HG02759 (cell line): Measurements from ENCODE around the gene SLC6A20.
"Not testable (repeated sequence)": the region's sequence is repeated elsewhere in the genome, so short reads cannot be mapped to it uniquely, and the experiment has no call there.

Experiments used
- ATAC-seq: cut with Tn5 transposase; IDR thresholded peaks from one replicate; pipeline ENCODE4 v1.9.1; 2021; ENCODE audit warnings: mild to moderate bottlenecking, moderate library complexity; ENCODE audit not compliant: unreplicated experiment

SLC6A20 gene

DNA sequence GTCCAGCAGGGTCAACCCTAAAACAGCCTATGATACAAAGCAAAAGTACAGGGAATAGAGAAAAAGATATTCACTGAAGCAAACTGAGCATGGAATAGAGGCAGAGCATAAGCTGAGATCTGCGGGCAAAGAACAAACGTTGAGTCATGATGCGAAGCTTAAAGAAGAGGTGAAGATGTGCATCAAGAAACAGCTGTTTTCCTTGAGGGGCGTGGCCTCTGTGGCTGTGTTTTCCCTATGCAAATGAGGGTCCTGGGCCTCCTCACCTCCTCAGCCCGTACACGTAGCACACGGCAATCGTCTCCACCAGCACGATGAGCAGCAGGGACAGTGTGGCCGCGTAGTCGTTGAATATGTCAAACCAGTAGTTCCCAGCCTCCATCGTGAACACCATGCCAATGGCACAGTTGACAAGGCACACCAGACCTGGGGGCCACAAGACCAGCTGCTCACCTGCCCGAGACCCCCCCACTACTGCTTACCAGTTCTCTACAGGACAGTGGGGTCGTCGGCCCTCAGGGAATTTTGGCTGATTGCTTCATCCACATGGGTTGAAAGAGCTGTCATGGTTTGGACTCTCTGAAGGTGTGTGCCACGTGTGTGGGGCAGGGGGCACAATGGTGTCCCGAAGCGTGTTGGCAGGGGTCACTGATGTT is 33.6 kb downstream of the SLC6A20 start:
- ATAC-seq = no peak

GRCh38 chr3:45761831-45762230 is 34.5 kb downstream of the SLC6A20 start:
- ATAC-seq = no peak

DNA sequence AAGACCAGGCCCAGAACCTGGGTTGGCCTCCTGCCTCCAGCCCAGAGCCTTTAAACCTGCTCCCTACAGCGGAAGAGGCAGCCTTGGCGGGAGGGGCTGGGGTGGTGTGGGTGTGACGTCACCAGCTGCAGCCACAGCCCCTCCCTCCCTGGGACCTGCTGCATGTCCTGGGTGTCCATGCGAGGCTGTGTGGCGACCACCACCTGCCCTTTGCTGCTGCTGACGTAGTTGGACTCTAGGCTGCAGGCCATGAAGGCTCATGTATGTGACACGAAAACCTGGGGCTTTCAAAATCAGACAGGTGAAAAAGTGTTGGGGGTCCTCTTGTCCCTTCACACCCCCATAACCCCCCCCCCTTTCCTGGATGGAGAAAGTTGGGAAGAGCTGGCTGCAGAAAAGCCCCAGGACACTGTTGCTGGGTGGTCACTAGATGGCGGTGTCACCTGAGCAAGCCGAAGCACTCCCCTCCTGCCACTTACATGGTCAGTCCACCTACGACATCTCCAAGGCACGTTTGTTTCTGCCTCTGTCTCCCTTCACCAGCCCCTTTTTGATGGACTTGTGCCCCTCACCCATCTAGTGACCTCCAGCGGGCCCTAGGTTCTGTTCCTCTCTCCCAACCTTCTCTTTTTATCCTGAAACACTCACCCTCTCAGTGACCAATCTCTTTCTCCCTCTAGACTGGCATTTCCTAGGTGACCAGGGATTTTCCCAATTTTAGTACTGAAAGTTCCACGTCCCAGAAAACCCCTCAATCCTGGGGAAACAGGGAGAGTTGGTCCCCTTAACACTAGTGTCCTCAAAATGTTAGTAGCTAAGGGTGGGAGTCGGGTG is 35.2 kb downstream of the SLC6A20 start:
- no peak for ATAC-seq

GRCh38 chr3:45759851-45760250 is 36.5 kb downstream of the SLC6A20 start:
- no peak for ATAC-seq

GRCh38 chr3:45758871-45759270 is 37.5 kb downstream of the SLC6A20 start:
- no peak for ATAC-seq

- not testable (repeated sequence) for ATAC-seq
Observed at GRCh38 chr3:45757141-45757540, 39.2 kb downstream of the SLC6A20 start.

DNA sequence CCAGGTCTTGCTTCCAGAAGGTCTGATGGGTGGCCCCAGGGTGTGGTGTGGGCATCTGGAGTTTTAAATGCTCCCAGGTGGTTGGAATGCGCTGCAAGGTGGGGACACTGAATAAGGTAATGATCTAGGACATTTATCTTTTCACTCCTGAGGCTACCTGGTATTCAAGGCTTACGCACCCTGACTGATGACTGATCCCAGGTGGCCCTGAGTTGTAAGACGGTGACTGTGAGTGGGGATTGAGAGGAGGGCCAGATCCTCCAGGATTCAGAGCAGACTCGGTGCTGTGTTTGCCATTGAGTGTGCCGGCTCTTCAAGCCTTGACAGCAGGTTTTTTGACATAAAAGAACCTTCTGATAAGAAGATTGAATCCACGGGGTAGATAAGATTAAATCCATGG is 40.3 kb downstream of the SLC6A20 start:
- no peak for ATAC-seq

- ATAC-seq = no peak
Observed at GRCh38 chr3:45754461-45754860, 41.9 kb downstream of the SLC6A20 start.

DNA sequence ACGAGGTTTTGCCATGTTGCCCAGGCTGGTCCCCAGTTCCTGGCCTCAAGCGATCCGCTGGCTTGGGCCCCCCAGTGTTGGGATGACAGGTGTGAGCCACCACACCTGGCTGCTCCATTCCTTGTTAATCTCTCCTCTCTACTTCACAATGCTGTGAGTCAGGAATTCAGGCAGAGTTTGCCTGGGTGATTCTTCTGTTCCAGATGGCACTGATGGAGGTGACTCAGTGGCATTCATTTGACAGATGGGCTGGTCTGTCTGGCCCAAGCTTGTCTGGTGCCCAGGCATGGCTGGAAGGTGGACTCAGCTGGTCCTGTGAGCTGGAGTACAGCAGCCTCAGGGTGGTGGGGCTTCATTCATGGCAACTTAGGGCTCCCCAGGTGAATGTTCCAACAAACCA is 43.2 kb downstream of the SLC6A20 start:
- no peak for ATAC-seq

GRCh38 chr3:45751537-45752242 is 44.6 kb downstream of the SLC6A20 start:
- ATAC-seq = no peak

DNA sequence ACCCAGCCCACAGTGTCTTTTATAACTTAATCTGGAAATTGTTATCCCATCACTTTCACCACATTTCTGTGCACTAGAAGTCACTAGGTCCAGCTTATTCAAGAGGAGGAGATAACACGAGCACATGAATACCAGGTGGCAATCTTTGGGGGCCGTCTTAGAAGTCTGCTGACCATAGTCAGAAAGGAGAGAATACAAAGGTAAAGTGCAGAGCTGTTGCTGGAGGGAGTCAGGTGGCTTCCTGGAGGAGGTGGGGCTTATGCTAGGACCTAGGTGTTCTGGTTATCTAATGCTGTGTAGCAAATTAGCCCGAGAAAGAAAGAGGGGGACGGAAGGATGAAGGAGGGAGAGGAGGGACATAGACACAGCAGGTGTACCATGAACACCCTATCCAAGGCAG is 46.5 kb downstream of the SLC6A20 start:
- ATAC-seq = no peak

- not testable (repeated sequence) for ATAC-seq
Observed at GRCh38 chr3:45749036-45749600, 47.2 kb downstream of the SLC6A20 start.

GRCh38 chr3:45748068-45748467 is 48.3 kb downstream of the SLC6A20 start:
- no peak for ATAC-seq

GRCh38 chr3:45746777-45747622 is 49.3 kb downstream of the SLC6A20 start:
- ATAC-seq = no peak

DNA sequence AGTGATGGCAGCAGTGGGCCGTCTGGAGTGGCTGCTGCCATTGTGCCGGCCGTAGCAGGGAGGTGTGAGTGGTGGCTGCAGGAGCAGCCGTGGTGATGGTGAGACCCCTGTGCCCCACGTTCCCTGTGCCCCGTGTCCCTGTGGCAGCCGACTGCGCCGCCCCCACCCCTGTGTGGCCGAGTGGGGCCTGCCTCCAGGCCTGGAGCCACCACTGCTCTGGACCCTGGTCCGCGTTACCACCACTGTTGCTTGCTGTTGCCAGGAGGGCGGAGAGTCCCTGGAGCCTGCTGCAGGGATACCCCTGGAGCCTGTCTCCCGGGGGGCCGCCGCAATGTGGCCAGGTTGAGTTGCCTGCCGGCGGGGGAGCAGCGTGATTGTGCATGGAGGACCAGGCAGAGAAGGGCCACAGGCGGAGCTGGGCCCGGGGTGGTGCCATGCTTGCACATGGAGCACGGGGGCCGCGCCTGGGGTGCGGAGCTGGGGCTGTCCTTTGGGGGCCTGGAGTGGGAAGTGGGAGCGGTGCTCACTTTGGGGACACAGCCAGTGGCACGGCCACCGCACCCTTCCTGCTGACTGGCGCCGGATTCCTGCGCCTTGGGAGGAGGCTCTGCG is 50.1 kb downstream of the SLC6A20 start:
- no peak for ATAC-seq

- ATAC-seq = no peak
Observed at GRCh38 chr3:45742461-45743089, 53.8 kb downstream of the SLC6A20 start.

DNA sequence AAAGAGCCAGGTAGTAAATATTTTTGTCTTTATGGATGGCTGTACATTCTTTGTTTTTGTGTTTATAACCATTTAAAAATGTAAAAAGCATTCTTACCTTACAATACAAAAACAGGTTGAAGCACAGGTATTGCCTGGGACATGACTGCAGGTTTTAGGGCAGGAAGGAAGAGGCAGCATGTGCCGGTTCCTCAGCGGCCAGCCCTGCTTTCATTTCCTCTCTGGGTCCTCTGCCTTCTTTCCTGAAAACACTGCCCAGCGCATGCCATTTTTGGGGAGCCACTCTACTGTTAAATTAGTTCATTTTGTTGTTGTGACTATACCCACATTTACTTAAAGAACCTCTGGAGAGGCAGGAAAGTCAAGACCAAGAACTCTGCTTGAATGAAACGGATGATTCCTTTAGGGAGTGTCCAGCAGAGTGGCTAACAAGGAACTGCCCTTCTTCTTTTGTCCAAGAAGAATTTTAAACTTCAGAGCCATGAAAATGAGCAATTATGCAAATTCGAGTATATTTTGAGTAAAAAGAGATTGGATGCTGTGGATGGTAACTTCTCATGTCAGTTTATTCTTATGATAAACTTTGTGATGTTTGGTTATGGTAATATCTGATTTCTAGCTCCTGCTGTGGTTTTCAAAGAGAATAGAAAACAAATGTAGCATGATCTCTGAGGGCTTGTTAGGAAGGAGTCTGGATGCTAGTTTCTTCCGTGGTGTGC is 54.4 kb downstream of the SLC6A20 start:
- ATAC-seq = no peak

GRCh38 chr3:45741247-45741646 is 55.1 kb downstream of the SLC6A20 start:
- ATAC-seq = no peak

GRCh38 chr3:45739991-45740390 is 56.3 kb downstream of the SLC6A20 start:
- ATAC-seq = no peak
